ENCODE results near the gene E2F8. TPM values are rescaled to one million over a fixed set of nuclear protein-coding genes. Genes with fewer than 3 reads are reported as not detected.

Gene E2F8
- total RNA-seq, 2 donors from 2014 or later, result 0.26 TPM; not detected in 1

DNA sequence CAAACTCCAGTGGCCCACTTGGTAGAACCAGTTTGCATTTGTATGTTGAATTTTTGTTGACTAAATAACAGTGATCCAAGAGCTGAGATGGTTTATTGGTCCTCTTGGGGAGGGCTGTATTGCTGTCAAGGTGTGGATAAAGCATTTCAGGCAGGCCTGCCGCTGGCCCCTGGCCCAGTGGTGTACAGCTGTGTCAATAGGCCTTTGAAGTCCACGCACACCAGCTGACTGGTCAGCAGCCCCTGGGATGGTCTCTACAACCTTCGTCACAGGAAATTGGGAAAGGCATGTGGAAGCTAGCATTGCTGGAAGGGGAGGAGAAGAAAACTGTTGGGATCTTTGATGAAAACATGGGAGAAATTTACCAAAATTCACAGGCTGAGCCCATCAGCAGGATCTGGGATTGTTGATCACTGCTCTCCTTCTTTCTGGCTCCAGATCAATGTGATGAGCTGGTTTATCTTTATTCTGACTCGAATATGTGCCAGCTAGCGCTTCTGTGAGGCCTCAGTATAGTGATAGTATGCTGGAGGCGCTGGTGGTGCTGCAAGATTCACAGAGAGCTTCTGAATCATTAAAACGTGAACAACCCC lies 12.5 kb upstream of the E2F8 start:
- TF ChIP-seq, protein P1, sequence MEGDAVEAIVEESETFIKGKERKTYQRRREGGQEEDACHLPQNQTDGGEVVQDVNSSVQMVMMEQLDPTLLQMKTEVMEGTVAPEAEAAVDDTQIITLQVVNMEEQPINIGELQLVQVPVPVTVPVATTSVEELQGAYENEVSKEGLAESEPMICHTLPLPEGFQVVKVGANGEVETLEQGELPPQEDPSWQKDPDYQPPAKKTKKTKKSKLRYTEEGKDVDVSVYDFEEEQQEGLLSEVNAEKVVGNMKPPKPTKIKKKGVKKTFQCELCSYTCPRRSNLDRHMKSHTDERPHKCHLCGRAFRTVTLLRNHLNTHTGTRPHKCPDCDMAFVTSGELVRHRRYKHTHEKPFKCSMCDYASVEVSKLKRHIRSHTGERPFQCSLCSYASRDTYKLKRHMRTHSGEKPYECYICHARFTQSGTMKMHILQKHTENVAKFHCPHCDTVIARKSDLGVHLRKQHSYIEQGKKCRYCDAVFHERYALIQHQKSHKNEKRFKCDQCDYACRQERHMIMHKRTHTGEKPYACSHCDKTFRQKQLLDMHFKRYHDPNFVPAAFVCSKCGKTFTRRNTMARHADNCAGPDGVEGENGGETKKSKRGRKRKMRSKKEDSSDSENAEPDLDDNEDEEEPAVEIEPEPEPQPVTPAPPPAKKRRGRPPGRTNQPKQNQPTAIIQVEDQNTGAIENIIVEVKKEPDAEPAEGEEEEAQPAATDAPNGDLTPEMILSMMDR (IDR thresholded peaks at IDR 0.05), result no peak
- no peak for TF ChIP-seq POLR2A (IDR thresholded peaks at IDR 0.05)
- intact Hi-C loops (cut with DNase I), result no loop called here
- Histone ChIP-seq H3K4me1 (no peaks in the 10 kb centered on the region), H3K9me3 (no peaks in the 10 kb centered on the region), H3K27me3 (no peaks in the 10 kb centered on the region), H3K4me3 (no peak overlapping the region), H3K36me3 (replicated peaks in 1 of 2; ENCODE audit: insufficient read depth in 1 of 2, low read depth in 2 of 2) (no peaks in the 10 kb centered on the region), H3K27ac (no peak overlapping the region)
- 61 to 66% methylated on average over 7 of the region's 7 CpGs for WGBS, 2 donors
- ATAC-seq, result no peak
- peak in 3 of 4 donors; percentile 29 to 51 (median 45) for DNase-seq

- H3K4me1 ChIP-seq, result no peaks in the 10 kb centered on the region
- H3K27me3 ChIP-seq, result no peaks in the 10 kb centered on the region
- DNase-seq (no peak), ATAC-seq (no peak)
- H3K9me3 ChIP-seq, result no peaks in the 10 kb centered on the region
- intact Hi-C loops (cut with DNase I), result no loop called here
- WGBS, 2 donors, result 75 to 86% methylated on average over 8 of the region's 8 CpGs
- H3K27ac ChIP-seq, result no peak overlapping the region
- no peak for TF ChIP-seq POLR2A (IDR thresholded peaks at IDR 0.05)
- TF ChIP-seq, protein P1 (IDR thresholded peaks at IDR 0.05), result no peak
- no peak overlapping the region for H3K4me3 ChIP-seq
- no peaks in the 10 kb centered on the region for H3K36me3 ChIP-seq (replicated peaks in 1 of 2; ENCODE audit: insufficient read depth in 1 of 2, low read depth in 2 of 2)
These were observed 11.8 kb upstream of the E2F8 start for GRCh38 chr11:19252394-19253152.

DNA sequence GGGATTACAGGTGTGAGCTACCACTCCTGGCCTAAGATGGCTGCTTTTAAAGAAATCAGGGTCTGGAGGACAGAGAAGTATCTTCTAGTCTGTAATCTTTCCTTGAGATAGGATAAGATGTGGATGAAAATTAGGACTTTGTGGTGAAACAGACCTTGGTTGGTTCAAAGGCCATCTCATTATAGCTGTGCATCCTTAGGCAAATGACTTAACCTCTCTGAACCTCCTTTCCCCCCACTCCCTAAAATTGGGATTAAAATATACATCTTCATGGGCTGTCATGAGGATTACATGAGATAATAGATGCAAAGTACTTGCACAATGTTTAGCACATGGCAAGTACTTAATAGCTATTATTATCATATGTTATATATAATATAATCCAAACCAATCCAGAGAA lies 10.8 kb upstream of the E2F8 start:
- H3K27ac ChIP-seq, result no peak overlapping the region
- no peaks in the 10 kb centered on the region for H3K9me3 ChIP-seq
- H3K4me1 ChIP-seq, result no peaks in the 10 kb centered on the region
- H3K36me3 ChIP-seq (replicated peaks in 1 of 2; ENCODE audit: insufficient read depth in 1 of 2, low read depth in 2 of 2), result no peaks in the 10 kb centered on the region
- no peak for TF ChIP-seq POLR2A (IDR thresholded peaks at IDR 0.05)
- intact Hi-C loops (cut with DNase I), result no loop called here
- H3K27me3 ChIP-seq, result no peaks in the 10 kb centered on the region
- no peak overlapping the region for H3K4me3 ChIP-seq
- no peak for ATAC-seq
- DNase-seq, result no peak

DNA sequence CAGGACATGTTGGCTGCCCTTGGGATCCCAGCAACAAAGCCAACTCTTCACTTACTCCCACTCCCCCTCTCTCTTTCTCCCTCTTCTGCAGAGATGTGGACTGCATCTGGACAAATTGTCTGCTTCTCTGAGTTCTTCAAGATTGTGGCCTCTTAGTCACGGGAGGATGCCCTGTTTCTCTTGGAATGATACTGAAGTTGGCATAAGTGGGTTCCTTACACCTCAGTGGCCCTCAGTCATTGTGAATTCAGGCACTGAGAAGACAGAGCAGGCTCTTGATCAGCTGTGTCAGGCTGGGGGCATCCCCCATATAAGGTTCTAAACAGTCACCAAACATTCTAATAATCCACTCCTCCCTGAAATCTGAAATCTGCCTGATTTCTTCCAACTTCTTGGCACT lies 6.1 kb upstream of the E2F8 start:
- ATAC-seq (no peak), DNase-seq (no peak)
- H3K4me3 ChIP-seq, result no peak overlapping the region
- 87 to 100% methylated on average over 1 of the region's 1 CpG for WGBS, 2 donors
- no peaks in the 10 kb centered on the region for H3K36me3 ChIP-seq (replicated peaks in 1 of 2; ENCODE audit: insufficient read depth in 1 of 2, low read depth in 2 of 2)
- H3K27ac ChIP-seq, result no peak overlapping the region
- H3K27me3 ChIP-seq, result peaks cover 0 to 9% of the 10 kb centered on the region in 2 donors
- intact Hi-C loops (cut with DNase I), result no loop called here
- peaks cover 14% of the 10 kb centered on the region for H3K4me1 ChIP-seq
- H3K9me3 ChIP-seq, result no peaks in the 10 kb centered on the region
- TF ChIP-seq, protein P1 (IDR thresholded peaks at IDR 0.05), result no peak
- TF ChIP-seq POLR2A (IDR thresholded peaks at IDR 0.05), result no peak

GRCh38 chr11:19245351-19245750 lies 4.6 kb upstream of the E2F8 start:
- 69 to 86% methylated on average over 5 of the region's 5 CpGs for WGBS, 2 donors
- Histone ChIP-seq H3K4me1 (peaks cover 23% of the 10 kb centered on the region), H3K27ac (no peak overlapping the region), H3K9me3 (no peaks in the 10 kb centered on the region), H3K36me3 (replicated peaks in 1 of 2; ENCODE audit: insufficient read depth in 1 of 2, low read depth in 2 of 2) (no peaks in the 10 kb centered on the region), H3K27me3 (peaks cover 0 to 16% of the 10 kb centered on the region in 2 donors), H3K4me3 (no peak overlapping the region)
- no peak for ATAC-seq
- TF ChIP-seq, protein P1 (IDR thresholded peaks at IDR 0.05), result no peak
- no peak for TF ChIP-seq POLR2A (IDR thresholded peaks at IDR 0.05)
- DNase-seq, result no peak
- intact Hi-C loops (cut with DNase I), result no loop called here

Measured in body of pancreas (tissue), 4 donors.